HL-60 (cell line): ENCODE results near the gene CNPY2.

Source experiments
- POLR2AphosphoS5 ChIP-seq: IDR thresholded peaks from 2 replicates; pipeline ENCODE4 v1.6.1; 2012; ENCODE audit warnings: low read depth
- REST ChIP-seq: IDR thresholded peaks from 2 replicates; pipeline ENCODE4 v1.6.1; 2012; ENCODE audit warnings: low read depth; ENCODE audit not compliant: insufficient replicate concordance
- TF ChIP-seq, protein P1 (sequence below): IDR thresholded peaks from one replicate; pipeline ENCODE4 v1.5.1; 2011; ENCODE audit warnings: low read length, control low read depth, inconsistent platforms; ENCODE audit not compliant: insufficient read depth

GRCh38 chr12:56308714-56309113 lies 7.1 kb downstream of the CNPY2 start:
- TF ChIP-seq, protein P1, sequence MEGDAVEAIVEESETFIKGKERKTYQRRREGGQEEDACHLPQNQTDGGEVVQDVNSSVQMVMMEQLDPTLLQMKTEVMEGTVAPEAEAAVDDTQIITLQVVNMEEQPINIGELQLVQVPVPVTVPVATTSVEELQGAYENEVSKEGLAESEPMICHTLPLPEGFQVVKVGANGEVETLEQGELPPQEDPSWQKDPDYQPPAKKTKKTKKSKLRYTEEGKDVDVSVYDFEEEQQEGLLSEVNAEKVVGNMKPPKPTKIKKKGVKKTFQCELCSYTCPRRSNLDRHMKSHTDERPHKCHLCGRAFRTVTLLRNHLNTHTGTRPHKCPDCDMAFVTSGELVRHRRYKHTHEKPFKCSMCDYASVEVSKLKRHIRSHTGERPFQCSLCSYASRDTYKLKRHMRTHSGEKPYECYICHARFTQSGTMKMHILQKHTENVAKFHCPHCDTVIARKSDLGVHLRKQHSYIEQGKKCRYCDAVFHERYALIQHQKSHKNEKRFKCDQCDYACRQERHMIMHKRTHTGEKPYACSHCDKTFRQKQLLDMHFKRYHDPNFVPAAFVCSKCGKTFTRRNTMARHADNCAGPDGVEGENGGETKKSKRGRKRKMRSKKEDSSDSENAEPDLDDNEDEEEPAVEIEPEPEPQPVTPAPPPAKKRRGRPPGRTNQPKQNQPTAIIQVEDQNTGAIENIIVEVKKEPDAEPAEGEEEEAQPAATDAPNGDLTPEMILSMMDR: no peak
- TF ChIP-seq POLR2AphosphoS5 (no peak), REST (no peak)
